GM12873 (cell line): ENCODE measurements around the gene GRIP1.

Experiments used
- CTCF ChIP-seq: IDR thresholded peaks from 2 replicates; pipeline ENCODE4 v1.5.1; 2012; ENCODE audit warnings: low read depth, mild to moderate bottlenecking, moderate library complexity, low read length, control low read depth; ENCODE audit not compliant: insufficient read depth; ENCODE audit errors: missing control alignments

Gene GRIP1

DNA sequence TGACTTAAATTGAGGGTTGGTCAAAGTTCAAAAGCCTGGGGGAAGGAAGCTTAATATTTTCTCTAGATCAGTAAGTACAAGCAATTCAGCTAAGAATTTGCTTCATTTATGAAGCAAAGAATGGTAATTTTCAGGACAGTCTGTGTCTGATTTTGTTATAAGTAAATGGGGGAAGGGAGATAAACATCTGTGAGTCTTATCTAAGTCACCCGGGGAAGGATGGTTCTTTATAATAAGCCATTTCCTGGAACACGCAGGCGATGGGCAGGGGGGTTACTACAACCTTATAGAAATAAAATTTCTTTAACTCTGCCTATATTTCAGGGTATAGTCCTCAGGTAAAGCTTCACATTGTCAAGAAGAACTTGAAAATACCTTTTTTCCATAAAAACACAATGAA lies 333.7 kb downstream of the GRIP1 start:
- no peak for TF ChIP-seq CTCF

DNA sequence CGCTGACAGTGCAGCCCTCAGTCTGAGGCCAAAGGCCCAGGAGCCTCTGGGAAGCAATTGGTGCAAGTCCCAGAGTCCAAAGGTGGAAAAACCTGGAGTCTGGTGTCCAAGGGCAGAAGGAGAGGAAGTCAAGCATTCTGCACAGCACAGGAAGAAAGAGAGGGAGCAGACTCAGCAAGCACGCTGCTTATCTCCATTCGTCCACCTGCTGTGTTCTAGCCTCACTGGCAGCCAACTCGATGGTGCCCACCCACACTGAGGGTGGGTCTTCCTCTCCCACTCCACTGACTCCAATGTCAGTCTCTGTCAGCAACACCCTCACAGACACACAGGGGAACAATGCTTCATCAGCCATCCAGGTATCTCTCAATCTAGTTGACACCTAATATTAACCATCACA lies 337.8 kb downstream of the GRIP1 start:
- TF ChIP-seq CTCF: no peak

DNA sequence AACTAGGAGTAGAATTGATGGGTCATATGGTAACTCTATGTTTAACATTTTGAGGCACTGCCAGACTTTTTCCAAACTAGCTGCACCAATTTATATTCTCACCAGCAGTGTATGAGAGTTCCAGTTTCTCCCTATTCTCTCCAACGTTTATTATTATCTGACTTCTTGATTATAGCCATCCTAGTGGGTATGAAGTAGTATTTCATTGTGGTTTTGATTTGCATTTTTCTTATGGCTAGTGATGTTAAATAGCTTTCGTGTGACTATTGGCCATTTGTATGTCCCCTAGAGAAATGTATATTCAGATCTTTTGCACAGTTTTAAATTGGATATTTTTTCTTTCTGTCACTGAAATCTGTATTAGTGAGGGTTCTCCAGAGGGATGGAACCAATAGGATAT lies 338.7 kb downstream of the GRIP1 start:
- no peak for TF ChIP-seq CTCF

DNA sequence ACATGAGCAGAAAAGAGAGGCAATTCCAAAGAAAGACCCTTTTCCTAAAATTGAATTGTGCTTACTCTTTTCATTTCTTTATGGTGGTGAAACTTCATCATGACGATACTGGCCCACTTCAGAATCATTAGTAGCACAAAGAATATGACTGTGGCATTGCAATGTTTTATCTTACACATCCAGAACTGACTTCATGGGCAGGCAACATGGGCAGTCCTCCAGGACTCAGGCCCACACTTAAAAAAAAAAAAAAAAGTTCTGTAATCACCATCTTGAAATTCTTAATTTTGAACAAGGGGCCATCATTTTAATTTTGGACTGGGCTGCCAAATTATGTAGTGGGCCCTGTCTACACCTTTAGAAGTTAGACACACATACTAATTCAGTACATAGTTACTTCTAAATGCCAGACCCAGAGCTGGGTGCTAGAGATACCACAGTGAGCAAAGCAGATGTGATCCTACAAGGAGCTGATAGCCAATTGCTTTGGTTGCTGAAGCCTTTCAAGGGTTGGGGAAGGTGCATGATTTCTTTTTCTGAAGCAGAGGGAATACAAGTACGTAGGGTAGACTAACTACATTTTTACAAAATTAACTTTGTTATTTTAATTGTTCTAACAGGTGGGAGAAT lies 341.4 kb downstream of the GRIP1 start:
- no peak for TF ChIP-seq CTCF

GRCh38 chr12:66335746-66336145 lies 343.1 kb downstream of the GRIP1 start:
- TF ChIP-seq CTCF: no peak

DNA sequence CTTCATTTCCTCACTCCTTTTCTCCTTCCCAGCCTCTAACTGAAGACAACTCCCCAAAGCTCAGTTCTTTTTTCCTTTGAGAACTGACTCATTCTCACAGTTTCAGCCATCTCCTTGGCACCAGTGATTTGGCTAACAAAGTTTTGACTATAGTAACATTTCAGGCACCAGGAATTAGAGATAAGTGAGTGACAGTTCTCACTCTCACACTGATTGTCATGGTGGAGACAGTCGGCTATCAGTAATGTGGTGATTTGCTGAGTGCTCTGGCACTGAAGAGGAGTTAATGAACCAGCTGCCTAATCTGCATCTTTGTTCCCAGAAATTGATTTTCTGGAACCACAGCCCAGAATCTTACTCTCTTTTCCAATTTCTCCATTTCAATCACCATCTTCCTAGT lies 347.1 kb downstream of the GRIP1 start:
- TF ChIP-seq CTCF: no peak

GRCh38 chr12:66331016-66331415 lies 347.9 kb downstream of the GRIP1 start:
- TF ChIP-seq CTCF: no peak
